Heart left ventricle (tissue), 16 donors: Measurements from ENCODE around the gene RUNX2. TPM values are rescaled to one million over a fixed set of nuclear protein-coding genes. Genes with fewer than 3 reads are reported as not detected.
A peak's percentile ranks its signal among the peaks of the same experiment; 100 is the strongest.

Experiments used
- ATAC-seq, 4 donors: fragments of 200-7000 bp; cut with Tn5 transposase; one replicate each; pipeline ENCODE4 v1.9.1; 2020 to 2022; ENCODE audit warnings: moderate library complexity in 4 of 4, mild to moderate bottlenecking in 3 of 4, moderate number of reproducible peaks in 1 of 4
- DNase-seq, 5 donors: peaks; one replicate each; pipeline ENCODE4 v3.0.0-alpha.2; 2020
- H3K27ac ChIP-seq, 12 donors: fragments of 200-600 bp; sonication (generic) in 4 of 12; one replicate each; pipeline versions ENCODE4 v1.5.0 to v1.8.0; 2016 to 2022; ENCODE audit warnings: mild to moderate bottlenecking in 2 of 12
- H3K27me3 ChIP-seq, 9 donors: fragments of 200-600 bp; sonication (generic) in 2 of 9; one replicate each; pipeline versions ENCODE4 v1.5.1 to v1.8.0; 2016 to 2022; ENCODE audit warnings: mild to moderate bottlenecking in 3 of 9
- H3K36me3 ChIP-seq, 9 donors: fragments of 200-600 bp; sonication (generic) in 2 of 9; one replicate each; pipeline versions ENCODE4 v1.5.0 to v1.8.0; 2018 to 2022; ENCODE audit warnings: mild to moderate bottlenecking in 2 of 9
- H3K4me1 ChIP-seq, 12 donors: fragments of 200-600 bp; sonication (generic) in 4 of 12; one replicate each; pipeline versions ENCODE4 v1.5.0 to v1.8.0; 2016 to 2022; ENCODE audit warnings: mild to moderate bottlenecking in 3 of 12
- H3K4me3 ChIP-seq, 12 donors: fragments of 200-600 bp; sonication (generic) in 4 of 12; one replicate each; pipeline versions ENCODE4 v1.5.0 to v1.8.0; 2017 to 2022; ENCODE audit warnings: mild to moderate bottlenecking in 9 of 12, moderate library complexity in 4 of 12
- H3K9me3 ChIP-seq, 12 donors: fragments of 200-600 bp; sonication (generic) in 4 of 12; one replicate each; pipeline versions ENCODE4 v1.5.0 to v1.8.0; 2016 to 2022; ENCODE audit warnings: mild to moderate bottlenecking in 1 of 12
- POLR2A ChIP-seq, 2 donors: fragments of 450-650 bp; IDR thresholded peaks; one replicate each; pipeline ENCODE4 v1.6.1; 2017; ENCODE audit warnings: antibody characterized with exemption in 2 of 2, mild to moderate bottlenecking in 2 of 2, moderate library complexity in 2 of 2
- WGBS, 4 donors: extraction: QIAGEN DNeasy Blood & Tissue Kit in 2 of 4; methylation state at CpG; one replicate each; pipeline versions ENCODE4 v1.1.5 to v1.1.7; 2013 to 2018; 5-methylcytosine and 5-hydroxymethylcytosine counted together
- intact Hi-C, 10 donors: fragments of 100-400 bp; cut with DNase I; formaldehyde crosslinking; loops; one replicate each; pipeline versions ENCODE4 v1.11.1 to v1.14.2; 2022
- polyA plus RNA-seq, 2 donors: library from polyadenylated mRNA; stranded (reverse); fragments of 200-250 nt; gene quantifications; one replicate each; pipeline ENCODE4 v1.2.3, GENCODE V29; 2013
- total RNA-seq, 9 donors: library from RNA; depleted of rRNA in 2 of 9; stranded (reverse); fragments of >200 nt in 2 of 9; fragmentation: NEBNext Ultra II Directional in 3 of 9; extraction: Animal tissue kit (Norgen Biotek cat#: 25700) in 3 of 9; gene quantifications; one replicate each; pipeline versions ENCODE4 v1.1.0 to v1.2.4, GENCODE V29; 2016 to 2023
- TF ChIP-seq, protein P1 (sequence below), 12 donors: fragments of 200-600 bp; sonication (generic) in 4 of 12; IDR thresholded peaks; one replicate each; pipeline versions ENCODE4 v1.5.0 to v1.8.0; 2018 to 2022; ENCODE audit warnings: antibody characterized with exemption in 12 of 12, mild to moderate bottlenecking in 5 of 12
- donor health status: ischemic (EF 13 %, LVEDD 7.1; RV severe dilation, severe dysfunction).
- donor health status: healthy with polysubstance abuse.
- donor health status: DM: no; HTN: yes; CAD: no.
- donor health status: DM: no; HTN: no; CAD: no.
- donor health status: ischemic (EF 25% LVEDD 6.9; RV normal size, moderate dysfunction).
- donor health status: ischemic (EF 25% LVEDD 5.7; RV mildly dilated, moderate dysfunction).
- donor health status: healthy.
- donor health status: DM: yes; HTN: yes; CAD: no.
- donor health status: ischemic (EF 35%, LVEDD 5.7; RV mildly dilated, moderate dysfunction).
- donor health status: nonischemic (EF 11% LVEDD 7.7; RV severe dilation, severe dysfunction).
- donor health status: DM: yes; HTN: yes; CAD: no.
- donor health status: PGD.
- donor health status: ischemic (EF 29% LVEDD 5.4; RV normal size, mild dysfunction).
- donor health status: nonischemic (EF 23%, LVEDD 6.1; RV moderate dilation, normal function).

The RUNX2 gene
- total and polyA plus RNA-seq, 11 donors, result 0.37 to 3.1 (median 2.0) TPM

DNA sequence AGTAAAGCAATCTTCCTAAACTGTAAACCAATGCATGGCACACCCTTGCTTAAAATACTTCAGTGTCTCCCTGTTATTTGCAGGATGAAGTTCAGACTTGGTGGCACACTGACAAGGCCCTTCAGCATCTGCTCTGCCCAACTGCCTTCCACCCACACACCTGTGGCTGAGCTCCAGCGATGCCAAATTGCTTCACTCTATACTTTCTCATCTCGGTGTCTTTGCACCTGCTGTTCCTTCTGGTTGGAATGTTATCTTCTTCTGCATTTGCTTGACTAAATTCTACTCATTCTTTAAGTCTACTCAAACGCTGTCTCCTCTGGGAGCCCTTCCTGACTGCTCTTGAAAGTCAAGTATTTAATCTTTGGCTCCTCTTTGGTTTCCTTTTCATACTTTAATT, 149.7 kb downstream of the RUNX2 start:
- no peak overlapping the region for H3K4me3 ChIP-seq
- peaks cover 0 to 29% (median 0%) of the 10 kb centered on the region in 12 donors for H3K4me1 ChIP-seq
- H3K9me3 ChIP-seq, result no peaks in the 10 kb centered on the region
- WGBS, 4 donors, result 77 to 83% (median 80%) methylated on average over 3 of the region's 3 CpGs
- ATAC-seq (no peak), DNase-seq (no peak)
- H3K27ac ChIP-seq, result peak overlapping the region in 1 of 12 donors; percentile 3
- TF ChIP-seq, protein P1, sequence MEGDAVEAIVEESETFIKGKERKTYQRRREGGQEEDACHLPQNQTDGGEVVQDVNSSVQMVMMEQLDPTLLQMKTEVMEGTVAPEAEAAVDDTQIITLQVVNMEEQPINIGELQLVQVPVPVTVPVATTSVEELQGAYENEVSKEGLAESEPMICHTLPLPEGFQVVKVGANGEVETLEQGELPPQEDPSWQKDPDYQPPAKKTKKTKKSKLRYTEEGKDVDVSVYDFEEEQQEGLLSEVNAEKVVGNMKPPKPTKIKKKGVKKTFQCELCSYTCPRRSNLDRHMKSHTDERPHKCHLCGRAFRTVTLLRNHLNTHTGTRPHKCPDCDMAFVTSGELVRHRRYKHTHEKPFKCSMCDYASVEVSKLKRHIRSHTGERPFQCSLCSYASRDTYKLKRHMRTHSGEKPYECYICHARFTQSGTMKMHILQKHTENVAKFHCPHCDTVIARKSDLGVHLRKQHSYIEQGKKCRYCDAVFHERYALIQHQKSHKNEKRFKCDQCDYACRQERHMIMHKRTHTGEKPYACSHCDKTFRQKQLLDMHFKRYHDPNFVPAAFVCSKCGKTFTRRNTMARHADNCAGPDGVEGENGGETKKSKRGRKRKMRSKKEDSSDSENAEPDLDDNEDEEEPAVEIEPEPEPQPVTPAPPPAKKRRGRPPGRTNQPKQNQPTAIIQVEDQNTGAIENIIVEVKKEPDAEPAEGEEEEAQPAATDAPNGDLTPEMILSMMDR (IDR thresholded peaks at IDR 0.05), result no peak
- no peak for TF ChIP-seq POLR2A (IDR thresholded peaks at IDR 0.05)
- H3K36me3 ChIP-seq, result no peaks in the 10 kb centered on the region
- H3K27me3 ChIP-seq, result no peaks in the 10 kb centered on the region
- intact Hi-C loops, result no loop called here

DNA sequence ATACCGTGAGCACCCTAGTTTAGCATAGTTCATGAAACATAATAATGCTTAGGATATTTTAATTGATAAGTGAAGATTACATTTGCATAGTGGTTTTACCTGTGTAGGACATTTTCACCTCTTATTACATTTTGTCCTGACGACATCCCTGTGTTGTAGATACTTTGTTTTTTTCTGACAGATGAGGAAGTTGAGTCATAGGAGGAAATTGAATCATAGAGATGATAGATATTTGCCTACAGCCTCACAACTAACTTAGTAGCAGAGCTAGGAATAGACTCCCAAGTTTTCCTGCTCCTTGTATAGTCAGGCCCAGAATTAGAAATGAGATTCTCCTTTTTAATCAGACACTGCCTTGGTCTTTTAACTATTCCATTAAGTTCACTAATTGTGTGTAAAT, 150.1 kb downstream of the RUNX2 start:
- DNase-seq, result no peak
- TF ChIP-seq POLR2A (IDR thresholded peaks at IDR 0.05), result no peak
- TF ChIP-seq, protein P1 (IDR thresholded peaks at IDR 0.05), result no peak
- no peak for ATAC-seq
- peak overlapping the region in 1 of 12 donors; percentile 3 for H3K27ac ChIP-seq
- WGBS, 4 donors, result 75 to 83% (median 80%) methylated on average over 2 of the region's 2 CpGs
- H3K9me3 ChIP-seq, result no peaks in the 10 kb centered on the region
- H3K4me3 ChIP-seq, result no peak overlapping the region
- intact Hi-C loops, result no loop called here
- no peaks in the 10 kb centered on the region for H3K36me3 ChIP-seq
- no peaks in the 10 kb centered on the region for H3K27me3 ChIP-seq
- peaks cover 0 to 33% (median 0%) of the 10 kb centered on the region in 12 donors for H3K4me1 ChIP-seq

DNA sequence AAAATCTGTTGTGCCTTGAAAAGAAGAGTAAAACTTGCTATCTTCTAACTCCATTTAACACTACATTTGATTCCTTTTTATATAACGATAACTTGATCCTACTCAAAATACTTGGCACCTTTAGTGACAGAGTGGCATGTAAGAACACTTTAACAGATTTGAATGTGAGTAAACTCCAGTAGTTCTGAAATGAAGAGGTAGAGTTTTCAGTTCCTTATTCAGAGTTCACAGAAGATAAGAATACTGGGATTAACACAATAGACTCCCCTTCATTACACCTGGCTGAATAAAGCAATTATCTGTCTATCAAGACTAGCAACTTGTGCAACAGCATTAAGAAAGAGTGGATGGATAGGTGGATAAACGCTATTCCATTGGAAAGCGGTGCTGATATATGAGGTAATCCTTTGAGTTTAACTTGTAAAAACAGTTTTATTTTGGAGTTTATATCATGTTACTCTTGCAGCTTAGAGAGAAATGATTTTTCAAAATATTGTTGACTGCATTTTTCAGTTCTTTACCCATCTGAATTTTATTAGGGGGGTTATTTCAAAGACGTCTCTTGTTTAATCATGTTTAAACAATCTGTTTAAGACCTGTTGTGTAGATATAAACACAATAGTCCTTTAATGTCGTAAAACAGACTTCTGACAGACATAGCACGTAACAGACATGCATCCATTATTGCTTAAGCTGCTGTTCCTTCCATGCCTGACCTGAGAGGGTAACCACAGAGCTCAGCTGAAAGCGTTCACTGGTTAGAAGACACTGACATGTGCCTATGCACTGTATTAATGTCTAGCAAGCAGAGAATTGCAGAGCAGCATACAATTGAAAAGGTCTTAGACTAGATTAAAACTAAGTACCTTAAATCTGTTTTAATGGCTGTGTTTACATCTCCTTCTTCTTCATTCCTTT, 152.0 kb downstream of the RUNX2 start:
- Histone ChIP-seq H3K9me3 (no peaks in the 10 kb centered on the region), H3K27me3 (no peaks in the 10 kb centered on the region), H3K4me3 (peak overlapping the region in 2 of 12 donors; percentile 16 to 35), H3K4me1 (peaks cover 0 to 36% (median 0%) of the 10 kb centered on the region in 12 donors), H3K27ac (peak overlapping the region in 1 of 12 donors; percentile 21), H3K36me3 (no peaks in the 10 kb centered on the region)
- intact Hi-C loops, result no loop called here
- DNase-seq, result no peak
- 73 to 77% (median 75%) methylated on average over 7 of the region's 7 CpGs for whole genome bisulfite sequencing, 4 donors
- no peak for TF ChIP-seq POLR2A (IDR thresholded peaks at IDR 0.05)
- no peak for ATAC-seq

DNA sequence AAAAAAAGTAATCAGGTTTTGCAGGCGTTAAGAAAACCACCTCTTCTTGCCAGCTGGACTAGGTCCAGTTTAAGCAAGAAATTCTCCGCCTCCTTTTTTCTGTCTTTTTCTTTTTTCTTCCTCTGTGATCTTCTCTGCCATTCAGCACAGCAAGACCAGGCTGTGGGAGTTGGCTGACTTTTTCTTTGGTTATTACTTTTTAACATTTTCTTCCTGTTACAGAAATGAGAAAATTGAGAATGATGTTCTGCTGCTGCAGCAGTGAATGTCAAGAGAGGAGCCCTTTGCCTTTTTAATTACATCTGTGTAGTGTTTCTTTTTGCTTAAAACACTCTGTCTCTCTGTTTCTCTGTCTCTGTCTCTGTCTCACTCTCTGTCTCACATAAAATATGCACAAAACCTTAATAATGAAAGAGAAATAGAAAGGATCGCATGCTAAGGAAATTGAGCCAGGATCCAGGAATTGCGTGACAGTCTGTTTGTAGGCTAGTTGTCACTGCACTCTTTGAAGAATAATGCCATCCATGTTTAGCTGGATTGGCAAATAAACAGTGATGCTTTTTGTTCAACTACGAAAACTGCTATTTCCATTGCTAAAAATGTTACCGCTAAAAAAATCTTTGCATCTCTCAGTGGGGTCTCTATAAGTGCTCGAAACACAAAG, 152.8 kb downstream of the RUNX2 start:
- ATAC-seq (no peak), DNase-seq (no peak)
- no peaks in the 10 kb centered on the region for H3K9me3 ChIP-seq
- 60 to 70% (median 66%) methylated on average over 7 of the region's 7 CpGs for WGBS, 4 donors
- peak overlapping the region in 4 of 12 donors; percentile 16 to 35 (median 18) for H3K4me3 ChIP-seq
- H3K27me3 ChIP-seq, result no peaks in the 10 kb centered on the region
- H3K36me3 ChIP-seq, result no peaks in the 10 kb centered on the region
- peak overlapping the region in 1 of 12 donors; percentile 21 for H3K27ac ChIP-seq
- no peak for TF ChIP-seq POLR2A (IDR thresholded peaks at IDR 0.05)
- TF ChIP-seq, protein P1 (IDR thresholded peaks at IDR 0.05), result no peak
- H3K4me1 ChIP-seq, result peaks cover 0 to 36% (median 0%) of the 10 kb centered on the region in 12 donors
- intact Hi-C loops, result no loop called here
